Measurements from ENCODE around the gene CLDN6. TPM values are rescaled to one million over a fixed set of nuclear protein-coding genes. Genes with fewer than 3 reads are reported as not detected.

CLDN6 gene
- total RNA-seq, 1 donor from 2014 or later, result 33.0 TPM

- H3K27me3 Mint-ChIP-seq (ENCODE audit: unreplicated experiment), result peaks cover 18% of the 10 kb centered on the region
- no peak overlapping the region for H3K27ac Mint-ChIP-seq (ENCODE audit: unreplicated experiment)
- DNase-seq (ENCODE audit: low spot score), result no peak
- no peaks in the 10 kb centered on the region for H3K9me3 Mint-ChIP-seq (ENCODE audit: unreplicated experiment)
- H3K36me3 Mint-ChIP-seq (ENCODE audit: low read depth, unreplicated experiment), result peaks cover 24% of the 10 kb centered on the region
- peaks cover 9% of the 10 kb centered on the region for H3K4me1 Mint-ChIP-seq (ENCODE audit: unreplicated experiment)
- TF ChIP-seq, protein P1, sequence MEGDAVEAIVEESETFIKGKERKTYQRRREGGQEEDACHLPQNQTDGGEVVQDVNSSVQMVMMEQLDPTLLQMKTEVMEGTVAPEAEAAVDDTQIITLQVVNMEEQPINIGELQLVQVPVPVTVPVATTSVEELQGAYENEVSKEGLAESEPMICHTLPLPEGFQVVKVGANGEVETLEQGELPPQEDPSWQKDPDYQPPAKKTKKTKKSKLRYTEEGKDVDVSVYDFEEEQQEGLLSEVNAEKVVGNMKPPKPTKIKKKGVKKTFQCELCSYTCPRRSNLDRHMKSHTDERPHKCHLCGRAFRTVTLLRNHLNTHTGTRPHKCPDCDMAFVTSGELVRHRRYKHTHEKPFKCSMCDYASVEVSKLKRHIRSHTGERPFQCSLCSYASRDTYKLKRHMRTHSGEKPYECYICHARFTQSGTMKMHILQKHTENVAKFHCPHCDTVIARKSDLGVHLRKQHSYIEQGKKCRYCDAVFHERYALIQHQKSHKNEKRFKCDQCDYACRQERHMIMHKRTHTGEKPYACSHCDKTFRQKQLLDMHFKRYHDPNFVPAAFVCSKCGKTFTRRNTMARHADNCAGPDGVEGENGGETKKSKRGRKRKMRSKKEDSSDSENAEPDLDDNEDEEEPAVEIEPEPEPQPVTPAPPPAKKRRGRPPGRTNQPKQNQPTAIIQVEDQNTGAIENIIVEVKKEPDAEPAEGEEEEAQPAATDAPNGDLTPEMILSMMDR (IDR thresholded peaks at IDR 0.05; ENCODE audit: unreplicated experiment), result no peak
- no peak overlapping the region for H3K4me3 Mint-ChIP-seq (ENCODE audit: unreplicated experiment)
Measured at GRCh38 chr16:3049921-3050481, 32.0 kb upstream of the CLDN6 start.

- peaks cover 22% of the 10 kb centered on the region for H3K27me3 Mint-ChIP-seq (ENCODE audit: unreplicated experiment)
- no peak overlapping the region for H3K4me3 Mint-ChIP-seq (ENCODE audit: unreplicated experiment)
- H3K27ac Mint-ChIP-seq (ENCODE audit: unreplicated experiment), result no peak overlapping the region
Measured at GRCh38 chr16:3047387-3047720, 29.4 kb upstream of the CLDN6 start.

DNA sequence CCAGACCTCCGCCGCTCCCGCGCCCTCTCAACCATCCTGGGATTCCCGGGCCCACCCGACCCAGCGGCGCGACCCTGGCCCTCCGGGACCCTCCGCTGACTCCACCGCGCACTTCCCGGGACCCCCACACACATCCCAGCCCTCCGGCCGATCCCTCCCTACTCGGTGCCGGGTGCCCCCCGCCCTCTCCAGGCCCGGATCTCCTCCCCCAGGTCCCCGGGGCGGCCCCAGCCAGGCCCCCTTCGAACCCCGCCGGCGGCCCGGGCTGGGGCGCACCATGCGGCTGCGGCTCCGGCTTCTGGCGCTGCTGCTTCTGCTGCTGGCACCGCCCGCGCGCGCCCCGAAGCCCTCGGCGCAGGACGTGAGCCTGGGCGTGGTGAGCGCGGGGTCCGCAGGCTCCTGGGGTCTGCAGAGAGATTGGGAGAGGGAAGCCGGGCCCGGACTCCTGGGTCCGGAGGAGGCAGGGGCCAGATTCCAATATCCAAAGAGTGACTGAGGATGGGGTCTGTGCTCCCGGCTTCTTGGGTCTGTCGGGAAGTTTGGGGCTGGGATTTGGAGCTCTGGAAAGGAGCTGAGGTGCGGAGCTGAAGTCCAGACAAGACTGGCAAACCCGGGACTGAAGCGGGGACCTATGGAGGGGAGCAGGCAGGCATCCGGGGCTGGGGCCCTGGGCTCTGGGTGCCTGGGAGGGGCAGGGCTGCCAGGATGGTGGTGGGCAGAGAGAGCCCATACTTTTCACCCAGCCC lies 28.8 kb upstream of the CLDN6 start:
- DNase-seq (ENCODE audit: low spot score), result no peak
- peaks cover 7% of the 10 kb centered on the region for H3K36me3 Mint-ChIP-seq (ENCODE audit: low read depth, unreplicated experiment)

More at GRCh38 chr16:3047387-3047720, 29.4 kb upstream of the CLDN6 start:
- DNase-seq (ENCODE audit: low spot score), result no peak
- peaks cover 8% of the 10 kb centered on the region for H3K4me1 Mint-ChIP-seq (ENCODE audit: unreplicated experiment)
- H3K9me3 Mint-ChIP-seq (ENCODE audit: unreplicated experiment), result no peaks in the 10 kb centered on the region
- TF ChIP-seq, protein P1 (IDR thresholded peaks at IDR 0.05; ENCODE audit: unreplicated experiment), result no peak
- peaks cover 11% of the 10 kb centered on the region for H3K36me3 Mint-ChIP-seq (ENCODE audit: low read depth, unreplicated experiment)

GRCh38 chr16:3045758-3046640 lies 28.0 kb upstream of the CLDN6 start, which contains the start of gene MMP25:
Gene MMP25 (plus strand): TSS chr16:3046561. CDS start chr16:3046918, 357 bp downstream.
- peak; percentile 58 for DNase-seq (ENCODE audit: low spot score)
- peak within 1 kb of the TSS; percentile 87 for H3K4me3 Mint-ChIP-seq (ENCODE audit: unreplicated experiment)
- TF ChIP-seq, protein P1 (IDR thresholded peaks at IDR 0.05; ENCODE audit: unreplicated experiment), result no peak
- no peaks in the 10 kb centered on the region for H3K9me3 Mint-ChIP-seq (ENCODE audit: unreplicated experiment)
- H3K27me3 Mint-ChIP-seq (ENCODE audit: unreplicated experiment), result peaks cover 22% of the 10 kb centered on the region
- H3K4me1 Mint-ChIP-seq (ENCODE audit: unreplicated experiment), result peaks cover 8% of the 10 kb centered on the region
- H3K36me3 Mint-ChIP-seq (ENCODE audit: low read depth, unreplicated experiment), result peaks cover 2% of the 10 kb centered on the region
- no peak within 1 kb of the TSS for H3K27ac Mint-ChIP-seq (ENCODE audit: unreplicated experiment)

More for the DNA sequence above, 28.8 kb upstream of the CLDN6 start:
- Mint-ChIP-seq H3K27me3 (ENCODE audit: unreplicated experiment) (peaks cover 22% of the 10 kb centered on the region), H3K27ac (ENCODE audit: unreplicated experiment) (no peak overlapping the region), H3K4me3 (ENCODE audit: unreplicated experiment) (peak overlapping the region; percentile 78), H3K4me1 (ENCODE audit: unreplicated experiment) (peaks cover 8% of the 10 kb centered on the region), H3K9me3 (ENCODE audit: unreplicated experiment) (no peaks in the 10 kb centered on the region)
- TF ChIP-seq, protein P1 (IDR thresholded peaks at IDR 0.05; ENCODE audit: unreplicated experiment), result no peak
